Right renal pelvis (tissue), 4 donors: ENCODE results near the gene GSTM2. TPM values are rescaled to one million over a fixed set of nuclear protein-coding genes. Genes with fewer than 3 reads are reported as not detected.

Source experiments
- DNase-seq, 4 donors: peaks; one replicate each; pipeline ENCODE4 v3.0.0-alpha.2; 2013; ENCODE audit warnings: low read depth in 4 of 4, low spot score in 3 of 4, missing footprints in 1 of 4
- polyA plus RNA-seq, 4 donors: library from polyadenylated mRNA; unstranded; fragments of 120-200 nt; gene quantifications; one replicate each; pipeline ENCODE4 v1.2.1, GENCODE V29; 2013; ENCODE audit not compliant: insufficient read length in 4 of 4

Gene GSTM2
- polyA plus RNA-seq, 4 donors: 171 to 257 (median 213) TPM

GRCh38 chr1:109712321-109712864 is 44.5 kb downstream of the GSTM2 start:
- no peak for DNase-seq

GRCh38 chr1:109713636-109714035 is 45.8 kb downstream of the GSTM2 start:
- no peak for DNase-seq

GRCh38 chr1:109714661-109715372 is 47.0 kb downstream of the GSTM2 start:
- DNase-seq: no peak

- DNase-seq: no peak
Measured at GRCh38 chr1:109716121-109716520, 48.3 kb downstream of the GSTM2 start.

GRCh38 chr1:109716570-109717090 is 48.8 kb downstream of the GSTM2 start:
- DNase-seq: no peak

GRCh38 chr1:109717729-109718128 is 49.9 kb downstream of the GSTM2 start:
- DNase-seq: no peak

GRCh38 chr1:109718495-109718894 is 50.6 kb downstream of the GSTM2 start:
- no peak for DNase-seq

DNA sequence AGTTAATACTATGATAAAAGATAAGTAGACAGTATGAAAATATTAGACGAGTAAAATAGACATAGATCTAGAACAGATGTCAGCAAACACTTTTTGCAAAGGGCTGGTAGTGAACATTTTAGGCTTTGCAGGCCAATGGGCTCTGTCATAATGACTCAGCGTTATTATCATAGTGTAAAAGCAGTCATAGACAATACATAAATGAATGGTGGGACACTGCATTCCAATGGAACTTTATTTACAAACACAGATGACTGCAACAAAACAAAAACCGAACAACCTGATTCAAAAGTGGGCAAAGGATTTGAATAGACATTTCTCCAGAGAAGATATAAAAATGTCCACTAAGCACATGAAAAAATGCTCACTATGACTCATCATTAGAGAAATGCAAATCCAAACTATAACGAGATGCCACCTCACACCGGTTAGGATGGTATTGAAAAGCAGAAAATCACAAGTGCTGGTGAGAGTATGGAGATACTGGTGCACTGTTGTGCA is 51.5 kb downstream of the GSTM2 start:
- no peak for DNase-seq

DNA sequence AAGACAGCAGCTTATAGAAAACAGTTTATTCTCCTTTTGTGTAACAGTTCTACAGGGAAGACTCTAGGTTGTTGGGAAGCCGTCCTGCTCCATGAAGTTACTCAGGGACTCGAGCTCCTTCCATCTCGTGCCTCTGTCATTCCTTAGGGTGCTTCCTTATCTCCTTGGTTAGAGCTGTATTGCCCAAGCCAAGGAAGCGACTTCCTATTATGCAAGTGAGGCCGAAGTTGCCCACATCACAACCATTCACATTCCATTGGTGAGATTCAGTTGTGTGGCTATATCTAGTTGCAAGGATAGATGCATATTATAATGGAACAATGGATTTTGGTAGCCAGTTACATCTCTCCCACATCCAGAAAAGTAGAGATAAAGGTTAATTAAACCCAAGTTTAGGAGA is 53.2 kb downstream of the GSTM2 start:
- no peak for DNase-seq

DNA sequence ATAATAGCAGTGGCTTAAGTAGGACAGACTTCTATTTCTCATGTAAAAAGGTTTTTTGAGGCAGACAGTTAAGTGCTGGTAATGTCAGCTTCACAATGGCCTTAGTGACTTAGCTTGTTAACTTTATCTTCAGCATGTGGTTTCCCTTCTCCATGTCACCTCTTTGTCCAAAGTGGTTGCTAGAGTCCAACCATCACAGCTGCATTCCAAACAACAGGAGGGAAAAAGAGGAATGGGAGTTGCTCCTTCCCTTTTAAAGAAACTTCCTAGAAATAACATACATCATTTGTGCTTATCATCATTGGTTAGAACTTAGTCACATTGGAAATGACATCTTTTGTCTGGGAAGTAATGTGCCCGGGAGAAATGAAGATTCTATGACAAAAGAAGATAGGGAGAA is 54.1 kb downstream of the GSTM2 start:
- DNase-seq: no peak

- DNase-seq: no peak
Measured at GRCh38 chr1:109722908-109723691, 55.2 kb downstream of the GSTM2 start.

Other genes with a start within 250 kb of the GSTM2 start
- 100 to 1,000 TPM in 3 of 4 donors, 10 to 100 TPM in 1; 98.8 to 111 (median 106) TPM for gene PSMA5, start 241.6 kb upstream of the GSTM2 start, polyA plus RNA-seq
- gene SYPL2, start 201.5 kb upstream of the GSTM2 start, polyA plus RNA-seq: 10 to 100 TPM in 2 of 4 donors, 1 to 10 TPM in 2; 6.5 to 12.5 (median 10.3) TPM
- 10 to 100 TPM in 2 of 4 donors, 1 to 10 TPM in 2; 9.0 to 10.2 (median 9.8) TPM for gene ATXN7L2, start 184.2 kb upstream of the GSTM2 start, polyA plus RNA-seq
- gene CYB561D1, start 174.0 kb upstream of the GSTM2 start, polyA plus RNA-seq: 1 to 10 TPM; 8.1 to 9.3 (median 9.2) TPM
- gene AMIGO1, start 158.3 kb upstream of the GSTM2 start, polyA plus RNA-seq: 1 to 10 TPM; 8.0 to 9.1 (median 9.0) TPM
- gene GPR61, start 128.2 kb upstream of the GSTM2 start, polyA plus RNA-seq: under 1 TPM; 0.49 to 0.91 (median 0.90) TPM
- gene GNAI3, start 119.4 kb upstream of the GSTM2 start, polyA plus RNA-seq: 10 to 100 TPM; 12.2 to 14.2 (median 13.7) TPM
- under 1 TPM in 1 of 4 donors, not detected in 3; 0.06 TPM for gene GNAT2, start 48.4 kb upstream of the GSTM2 start, polyA plus RNA-seq
- gene AMPD2, start 48.2 kb upstream of the GSTM2 start, polyA plus RNA-seq: 10 to 100 TPM; 46.1 to 49.2 (median 48.4) TPM
- 10 to 100 TPM; 56.8 to 69.7 (median 63.0) TPM for gene GSTM4, start 12.0 kb upstream of the GSTM2 start, polyA plus RNA-seq
- gene GSTM1, start 19.8 kb downstream of the GSTM2 start, polyA plus RNA-seq: 100 to 1,000 TPM in 1 of 4 donors, 1 to 10 TPM in 3; 2.4 to 121 (median 3.1) TPM
- 10 to 100 TPM; 28.7 to 55.4 (median 41.5) TPM for gene GSTM5, start 44.2 kb downstream of the GSTM2 start, polyA plus RNA-seq
- gene GSTM3, start 73.0 kb downstream of the GSTM2 start, polyA plus RNA-seq: 100 to 1,000 TPM; 225 to 281 (median 244) TPM
- gene EPS8L3, start 95.9 kb downstream of the GSTM2 start, polyA plus RNA-seq: under 1 TPM; 0.24 to 1.00 (median 0.50) TPM
- gene CSF1, start 242.8 kb downstream of the GSTM2 start, polyA plus RNA-seq: 1 to 10 TPM; 8.0 to 8.4 (median 8.2) TPM